22Rv1 (cell line): Measurements from ENCODE around the gene CSF1.

ENCODE experiments used
- CTCF ChIP-seq: fragments of 450-650 bp; IDR thresholded peaks from 2 replicates; pipeline ENCODE4 v1.5.1; 2017; ENCODE audit warnings: mild to moderate bottlenecking
- ZFX ChIP-seq: fragments of 450-650 bp; IDR thresholded peaks from 2 replicates; pipeline ENCODE4 v1.6.1; 2017; ENCODE audit warnings: antibody characterized with exemption, borderline replicate concordance

GRCh38 chr1:109866071-109866470 lies 44.6 kb upstream of the CSF1 start:
- no peak for TF ChIP-seq CTCF
- TF ChIP-seq ZFX, result no peak
